Measurements from ENCODE around the gene PRKCE.
"Not testable (repeated sequence)": the region's sequence is repeated elsewhere in the genome, so short reads cannot be mapped to it uniquely, and the experiment has no call there.

PRKCE gene

DNA sequence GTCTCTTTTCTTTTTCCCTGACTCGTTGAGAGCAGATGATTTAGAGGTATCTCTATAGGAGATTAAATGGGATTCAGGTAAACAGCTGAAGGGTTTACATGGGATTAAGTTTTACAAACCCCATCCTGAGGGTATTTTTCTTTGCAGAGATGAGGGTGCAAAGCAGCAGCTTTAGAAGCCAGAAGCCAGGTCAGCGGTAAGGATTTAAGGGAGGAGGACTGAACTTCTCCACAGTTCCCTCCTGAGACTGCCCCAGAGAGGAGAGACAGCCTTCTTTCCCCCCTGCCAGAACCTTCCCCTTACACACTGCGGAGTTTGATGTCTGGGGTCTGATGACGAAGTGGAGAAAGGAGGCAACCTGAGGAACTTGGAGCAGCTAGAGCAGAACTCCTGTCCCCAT, 220.1 kb downstream of the PRKCE start:
- DNase-seq: no peak

DNA sequence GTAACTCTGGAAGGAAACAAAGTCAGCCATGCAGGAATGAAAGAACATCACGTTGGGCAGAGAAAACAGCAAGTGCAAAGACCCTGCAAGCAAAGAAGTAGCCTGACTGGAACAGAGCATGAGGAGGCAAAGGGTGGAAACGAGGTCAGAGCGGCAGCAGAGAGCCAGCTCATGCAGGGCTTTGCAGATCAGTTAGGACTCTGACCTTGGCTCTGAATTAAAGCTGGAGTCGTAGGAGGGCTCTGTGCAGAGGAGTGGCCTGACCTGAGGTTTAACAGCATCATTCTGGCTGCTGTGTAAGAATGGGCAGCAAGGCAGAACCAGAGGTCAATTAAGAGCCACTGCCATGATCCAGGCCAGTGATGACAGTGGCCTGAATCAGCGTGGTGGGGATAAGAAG, 220.7 kb downstream of the PRKCE start:
- DNase-seq: no peak

DNA sequence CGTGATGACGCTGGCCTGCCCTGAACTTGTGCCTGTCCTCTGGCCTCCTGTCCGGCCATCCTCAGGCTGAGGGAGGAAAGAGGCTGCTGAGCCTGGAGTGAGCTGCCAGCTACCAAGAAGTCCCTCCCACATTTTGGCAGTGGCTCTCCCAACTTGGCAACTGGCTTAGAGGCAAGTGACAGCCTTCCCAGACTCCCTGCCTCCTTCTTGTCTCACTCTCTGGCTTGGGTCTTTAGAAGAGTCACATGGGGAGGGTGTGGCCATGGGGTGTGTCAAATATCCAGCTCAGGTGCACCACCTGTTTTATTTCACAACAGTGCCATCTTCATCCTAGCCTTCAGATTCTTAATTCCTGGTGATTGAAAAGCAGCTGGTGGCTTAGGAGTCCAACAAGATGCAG, 222.9 kb downstream of the PRKCE start:
- DNase-seq: no peak

DNA sequence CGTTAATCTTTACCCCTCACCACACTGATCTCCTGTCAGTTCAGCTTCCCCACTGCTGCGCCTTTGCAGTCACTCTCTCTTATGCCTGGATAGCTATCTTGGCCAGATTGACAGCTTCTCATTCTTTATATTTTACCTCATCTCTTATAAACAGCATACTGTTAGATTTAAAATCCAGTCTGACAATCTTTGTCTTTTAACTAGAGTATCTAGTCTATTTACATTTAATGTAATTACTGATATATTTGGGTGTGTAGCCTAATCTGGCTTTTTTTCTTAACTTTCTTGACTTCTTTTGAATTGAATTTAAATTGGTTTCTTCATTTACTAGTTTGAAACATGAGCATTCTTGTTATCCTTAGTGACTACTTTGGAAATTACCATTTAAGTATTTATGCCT, 225.1 kb downstream of the PRKCE start:
- DNase-seq: no peak

DNA sequence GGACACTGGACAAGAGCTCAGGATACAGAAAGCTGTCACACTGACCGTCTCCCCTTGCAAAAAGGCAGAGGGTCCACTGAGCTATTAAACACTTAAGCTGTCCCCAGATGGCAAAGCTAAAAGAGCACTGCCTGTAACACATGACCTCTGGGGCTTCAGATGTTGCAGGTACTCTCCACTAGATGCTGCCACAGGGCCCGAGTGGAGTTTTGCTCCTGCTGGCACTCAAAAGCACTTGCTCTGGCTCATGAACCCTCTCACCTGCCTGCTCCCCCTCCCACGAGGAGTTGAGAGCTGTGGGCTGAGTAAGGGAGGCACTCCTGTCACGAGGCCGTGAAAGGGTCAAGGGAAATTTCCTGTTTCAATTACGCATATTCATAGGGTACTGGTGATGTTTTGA, 227.9 kb downstream of the PRKCE start:
- no peak for DNase-seq

DNA sequence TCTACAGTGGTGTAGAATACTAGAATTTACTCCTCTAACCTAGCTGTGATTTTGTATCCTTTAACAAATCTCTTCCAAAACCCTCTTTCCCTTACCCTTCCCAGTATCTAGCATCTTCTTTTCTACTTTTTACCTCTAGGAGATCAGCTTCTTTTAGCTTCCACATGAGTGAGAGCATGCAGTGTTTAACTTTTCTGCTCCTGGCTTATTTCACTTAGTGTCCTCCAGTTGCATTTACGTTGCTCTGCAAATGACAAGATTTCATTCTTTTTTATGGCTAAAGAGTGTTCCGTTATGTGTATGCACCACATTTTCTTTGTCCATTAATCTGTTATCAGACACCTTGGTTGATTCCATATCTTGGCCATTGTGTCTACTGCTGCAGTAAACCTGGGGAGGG, 228.5 kb downstream of the PRKCE start:
- no peak for DNase-seq

GRCh38 chr2:45881970-45882581, 230.6 kb downstream of the PRKCE start:
- DNase-seq: no peak

DNA sequence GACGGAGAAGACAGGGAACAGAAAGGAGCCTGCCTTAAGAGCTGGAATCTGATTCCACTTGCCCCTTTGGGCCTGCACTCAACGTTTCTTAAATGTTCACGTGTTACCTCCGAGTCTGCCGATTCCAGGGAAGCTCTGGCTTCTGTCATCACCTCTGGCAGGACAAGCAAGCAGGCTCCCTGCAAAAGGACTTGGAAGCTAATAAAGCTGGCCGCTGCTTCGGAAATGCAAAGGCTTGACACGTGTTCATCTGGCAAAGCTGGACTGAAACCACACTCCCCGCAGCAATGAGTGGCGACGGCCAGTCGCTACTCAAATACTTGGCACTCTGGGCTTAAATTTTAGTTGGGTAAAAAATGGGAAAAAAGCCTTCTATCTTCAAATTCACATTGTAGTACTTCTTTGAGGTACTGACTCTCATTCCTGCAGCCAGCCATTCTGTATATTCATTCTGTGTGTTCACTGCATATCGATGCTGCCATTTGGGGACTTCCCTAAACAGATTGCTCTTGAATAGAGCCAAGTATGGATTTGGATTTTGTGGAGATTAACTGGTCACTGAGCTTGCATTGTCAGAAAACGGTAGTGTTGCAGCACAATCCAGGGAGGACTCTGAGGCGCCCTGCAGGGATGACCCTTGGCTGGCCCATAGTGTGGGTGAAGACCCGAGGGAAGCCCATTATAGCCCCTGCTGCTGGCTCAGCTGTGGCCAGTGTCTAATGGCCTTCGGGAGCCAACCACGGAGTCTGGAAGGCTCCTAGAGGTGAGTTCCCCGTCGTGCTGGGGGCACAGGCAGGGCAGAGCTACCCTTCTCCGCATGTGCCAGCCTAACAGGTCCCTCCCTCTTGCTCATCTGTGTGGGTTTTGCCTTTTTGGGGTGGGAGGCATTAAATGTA, 231.5 kb downstream of the PRKCE start:
- DNase-seq: no peak

DNA sequence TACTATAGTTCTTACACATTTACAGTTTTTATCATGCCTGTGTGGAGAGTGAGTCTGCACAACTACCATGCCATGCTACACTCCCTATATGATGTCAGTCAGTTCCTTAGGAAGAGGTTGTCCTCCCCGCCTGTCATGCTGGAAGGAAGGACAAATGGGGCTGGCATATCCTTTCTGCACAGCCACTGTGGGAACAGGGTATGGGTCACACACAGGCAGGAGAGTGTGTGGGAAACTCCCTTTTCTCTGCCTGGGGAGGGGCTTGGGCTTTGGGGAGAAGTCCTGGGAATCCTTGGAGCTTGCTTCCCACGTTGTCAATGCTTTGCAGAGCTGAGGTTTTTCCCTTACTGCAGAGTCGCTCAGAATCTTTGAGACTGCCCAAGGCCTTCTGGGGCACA, 232.1 kb downstream of the PRKCE start:
- no peak for DNase-seq

GRCh38 chr2:45884126-45884525, 232.7 kb downstream of the PRKCE start:
- DNase-seq: no peak

GRCh38 chr2:45885171-45885621, 233.7 kb downstream of the PRKCE start:
- no peak for DNase-seq

GRCh38 chr2:45886171-45886663, 234.7 kb downstream of the PRKCE start:
- no peak for DNase-seq

- DNase-seq: no peak
Observed at GRCh38 chr2:45888167-45888566, 236.7 kb downstream of the PRKCE start.

GRCh38 chr2:45888641-45889040, 237.2 kb downstream of the PRKCE start:
- DNase-seq: no peak

DNA sequence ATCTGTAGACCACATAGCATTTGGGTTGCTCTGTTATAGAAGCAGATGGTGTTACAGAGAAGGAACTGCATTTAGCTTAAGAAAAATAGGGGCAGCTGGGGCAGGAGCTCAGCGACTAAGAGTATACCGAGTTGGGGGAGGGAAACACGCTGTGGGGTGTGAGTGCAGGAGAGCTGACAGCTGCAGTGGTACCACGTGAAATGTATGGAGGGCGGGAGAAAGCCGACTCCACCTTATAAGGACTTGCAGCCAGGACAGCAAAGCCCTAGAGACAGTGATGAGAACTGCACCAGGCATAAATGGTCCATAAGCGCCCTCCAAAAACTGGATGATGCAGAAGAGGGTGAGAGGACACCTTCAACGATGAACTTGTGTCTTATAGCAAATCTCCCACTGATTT, 237.6 kb downstream of the PRKCE start:
- peak; percentile 4 to 42 for DNase-seq

- no peak for DNase-seq
Observed at GRCh38 chr2:45889620-45890370, 238.3 kb downstream of the PRKCE start.

GRCh38 chr2:45890371-45890646, 238.8 kb downstream of the PRKCE start:
- DNase-seq: not testable (repeated sequence)

DNA sequence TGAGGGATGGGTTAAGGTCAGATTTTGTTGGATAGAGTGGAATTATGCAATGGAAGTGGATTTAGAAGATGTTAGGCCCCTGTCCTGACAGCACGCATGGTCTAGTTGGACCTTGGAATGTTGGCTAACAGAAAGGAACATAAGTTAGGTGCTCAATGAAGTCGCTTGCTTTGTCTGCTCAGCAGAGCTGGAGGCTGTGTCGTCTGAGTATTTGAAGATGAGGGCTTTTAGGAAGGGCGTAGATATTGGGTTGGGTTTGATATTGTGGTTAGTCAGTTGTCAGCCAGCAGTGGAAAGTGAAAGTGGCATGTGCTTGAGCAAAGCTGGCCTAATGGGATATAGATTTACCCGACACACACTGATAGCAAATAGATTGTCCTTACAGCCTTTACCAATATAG, 239.3 kb downstream of the PRKCE start:
- DNase-seq: no peak

DNA sequence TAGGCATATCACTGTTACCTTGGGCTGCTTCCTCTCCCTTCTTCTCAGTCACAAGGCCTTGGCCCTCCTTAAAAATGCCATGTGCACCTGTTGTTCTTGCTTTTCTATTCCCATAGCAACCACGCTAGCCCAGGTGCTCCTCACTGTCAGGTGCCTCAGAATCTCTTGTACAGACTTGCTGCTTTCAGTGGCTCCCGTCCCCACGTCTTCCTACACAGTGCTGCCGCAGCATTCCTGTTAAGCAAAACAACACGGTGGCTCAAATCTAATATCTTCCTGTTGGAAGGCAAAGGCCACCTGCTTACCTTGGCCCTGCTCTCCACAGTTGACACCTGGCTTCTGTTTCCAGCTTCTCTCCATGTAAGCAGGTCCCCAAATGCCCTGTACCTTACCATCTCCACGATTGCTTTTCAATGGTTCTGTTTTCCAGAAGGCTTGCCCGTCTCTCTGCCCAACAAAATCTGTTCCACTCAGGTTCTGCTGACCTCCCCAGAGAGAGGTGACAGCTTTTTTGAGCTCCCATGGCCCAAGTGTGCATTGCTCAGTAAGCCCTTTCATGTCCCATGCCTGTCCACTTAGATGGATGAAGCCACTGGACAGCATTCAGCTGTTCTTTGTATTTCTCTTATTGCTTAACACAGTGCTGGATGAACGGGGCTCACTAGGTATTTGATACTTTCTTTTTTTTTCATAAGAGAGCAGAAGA, 240.4 kb downstream of the PRKCE start:
- DNase-seq: peak in 1 of 2 experiments; percentile 12

GRCh38 chr2:45892425-45892745, 240.9 kb downstream of the PRKCE start:
- no peak for DNase-seq

- no peak for DNase-seq
Observed at GRCh38 chr2:45892757-45893156, 241.3 kb downstream of the PRKCE start.

- DNase-seq: no peak
Observed at GRCh38 chr2:45894211-45894610, 242.7 kb downstream of the PRKCE start.

- no peak for DNase-seq
Observed at GRCh38 chr2:45895241-45895861, 243.9 kb downstream of the PRKCE start.
